H1 (cell line): ENCODE data around the gene ANAPC15. TPM values are rescaled to one million over a fixed set of nuclear protein-coding genes. Genes with fewer than 3 reads are reported as not detected.

ENCODE experiments used
- CTCF ChIA-PET: fragments of 300-600 bp; sonication (Branson Sonifier 250); formaldehyde crosslinking; loops from one replicate; lab custom pipeline; 2021; ENCODE audit not compliant: partially characterized antibody; lab: Charles Lee
- POLR2A ChIA-PET: fragments of 300-600 bp; sonication (Branson Sonifier 250); formaldehyde crosslinking; loops from one replicate; lab custom pipeline; 2021; ENCODE audit warnings: inconsistent platforms; ENCODE audit not compliant: partially characterized antibody; lab: Charles Lee
- DNase-seq, 2 experiments: peaks; one replicate each; pipeline versions ENCODE4 v3.0.0 to v3.0.0-alpha.2; 2010 to 2022; ENCODE audit warnings: low spot score in 2 of 2, low read depth in 1 of 2, mixed read lengths in 1 of 2
- FAIRE-seq: peaks from 2 replicates; lab custom pipeline; 2011; peaks lifted over from hg19 to GRCh38; lab: Jason Lieb, UNC
- H2AFZ ChIP-seq: 2 replicates; pipeline ENCODE4 v1.8.1; 2012; ENCODE audit warnings: low read length, inconsistent platforms
- H2AK5ac ChIP-seq: 2 replicates; pipeline ENCODE4 v1.6.1; 2013; ENCODE audit warnings: low read depth, low read length
- H2BK120ac ChIP-seq: replicated peaks from 2 replicates; pipeline ENCODE3; 2013; ENCODE audit warnings: low read depth, low read length, inconsistent platforms
- H2BK12ac ChIP-seq: 2 replicates; pipeline ENCODE4 v1.6.1; 2013; ENCODE audit warnings: low read depth, low read length
- H2BK15ac ChIP-seq: 2 replicates; pipeline ENCODE4 v1.6.1; 2013; ENCODE audit warnings: low read length
- H2BK20ac ChIP-seq: 2 replicates; pipeline ENCODE4 v1.6.1; 2013; ENCODE audit warnings: low read length
- H2BK5ac ChIP-seq: 2 replicates; pipeline ENCODE4 v1.6.1; 2013; ENCODE audit warnings: low read depth, low read length
- H3K14ac ChIP-seq: 2 replicates; pipeline ENCODE4 v1.6.1; 2013; ENCODE audit warnings: inconsistent platforms; ENCODE audit not compliant: insufficient read length
- H3K18ac ChIP-seq: 2 replicates; pipeline ENCODE4 v1.6.1; 2013; ENCODE audit warnings: low read length; ENCODE audit errors: extremely low read depth
- H3K23ac ChIP-seq: 2 replicates; pipeline ENCODE4 v1.6.1; 2013; ENCODE audit warnings: inconsistent platforms; ENCODE audit not compliant: insufficient read length
- H3K23me2 ChIP-seq: 2 replicates; pipeline ENCODE4 v1.6.1; 2013; ENCODE audit warnings: low read depth, low read length
- H3K27ac ChIP-seq: 2 replicates; pipeline ENCODE4 v1.6.1; 2011; ENCODE audit warnings: low read depth, low read length, inconsistent platforms
- H3K27me3 ChIP-seq, 4 experiments: replicated peaks in 1 of 4; 1 replicate in 1 of 4; 2 replicates in 3 of 4; pipeline versions ENCODE4 v1.6.1 to v1.8.1; 2011 to 2013; ENCODE audit warnings: low read length in 3 of 4, mild to moderate bottlenecking in 3 of 4, inconsistent platforms in 2 of 4, mixed read lengths in 2 of 4, moderate library complexity in 1 of 4; ENCODE audit not compliant: control insufficient read depth in 3 of 4, insufficient read depth in 3 of 4; ENCODE audit errors: extremely low read depth in 1 of 4
- H3K36me3 ChIP-seq, 4 experiments: 2 replicates each; pipeline versions ENCODE4 v1.6.1 to v1.8.1; 2011 to 2013; ENCODE audit warnings: mild to moderate bottlenecking in 4 of 4, low read length in 3 of 4, moderate library complexity in 2 of 4, control low read depth in 1 of 4, inconsistent platforms in 1 of 4; ENCODE audit not compliant: insufficient read depth in 4 of 4, control insufficient read depth in 2 of 4
- H3K4ac ChIP-seq: replicated peaks from 2 replicates; pipeline ENCODE3; 2013; ENCODE audit warnings: low read length, low read depth, mixed read lengths, inconsistent platforms; ENCODE audit not compliant: insufficient read length
- H3K4me1 ChIP-seq, 4 experiments: replicated peaks in 1 of 4; 1 replicate in 1 of 4; 2 replicates in 3 of 4; pipeline versions ENCODE4 v1.6.1 to v1.8.1; 2011 to 2013; ENCODE audit warnings: low read length in 3 of 4, inconsistent platforms in 2 of 4, mixed read lengths in 1 of 4; ENCODE audit not compliant: insufficient read depth in 4 of 4, control insufficient read depth in 3 of 4
- H3K4me2 ChIP-seq, 2 experiments: 2 replicates each; pipeline versions ENCODE4 v1.6.1 to v1.8.1; 2011 to 2013; ENCODE audit warnings: low read depth in 2 of 2, low read length in 2 of 2, control low read depth in 1 of 2, inconsistent platforms in 1 of 2, mild to moderate bottlenecking in 1 of 2; ENCODE audit not compliant: insufficient read depth in 1 of 2
- H3K4me3 ChIP-seq, 4 experiments: fragments of 200-600, 300-600 bp in 1 of 4; sonication (generic), shearing (Covaris generic), sonication (Bioruptor Twin) in 1 of 4; 2 replicates each; pipeline versions ENCODE4 v1.5.1 to v1.8.1; 2011 to 2016; ENCODE audit warnings: low read length in 4 of 4, low read depth in 3 of 4, control low read depth in 2 of 4, inconsistent platforms in 2 of 4, mild to moderate bottlenecking in 2 of 4, mixed read lengths in 1 of 4, moderate library complexity in 1 of 4; ENCODE audit not compliant: insufficient read depth in 2 of 4; ENCODE audit errors: extremely low read depth in 1 of 4
- H3K56ac ChIP-seq: replicated peaks from 2 replicates; pipeline ENCODE3; 2013; ENCODE audit warnings: low read depth, mild to moderate bottlenecking, mixed read lengths, low read length, inconsistent platforms; ENCODE audit not compliant: insufficient read length
- H3K79me1 ChIP-seq: 2 replicates; pipeline ENCODE4 v1.6.1; 2013; ENCODE audit warnings: low read depth, low read length, control low read depth
- H3K79me2 ChIP-seq, 2 experiments: 2 replicates each; pipeline versions ENCODE4 v1.6.1 to v1.8.1; 2012 to 2013; ENCODE audit warnings: low read length in 2 of 2, mild to moderate bottlenecking in 2 of 2, inconsistent platforms in 1 of 2; ENCODE audit not compliant: insufficient read depth in 2 of 2, control insufficient read depth in 1 of 2
- H3K9ac ChIP-seq, 4 experiments: replicated peaks in 1 of 4; 1 replicate in 1 of 4; 2 replicates in 3 of 4; pipeline versions ENCODE4 v1.6.1 to v1.8.1; 2011 to 2013; ENCODE audit warnings: low read depth in 3 of 4, low read length in 3 of 4, control low read depth in 2 of 4, mild to moderate bottlenecking in 2 of 4, moderate library complexity in 2 of 4, inconsistent platforms in 1 of 4; ENCODE audit errors: extremely low read depth in 1 of 4
- H3K9me3 ChIP-seq, 2 experiments: 2 replicates each; pipeline versions ENCODE4 v1.6.1 to v1.8.1; 2012 to 2013; ENCODE audit warnings: mild to moderate bottlenecking in 2 of 2, moderate library complexity in 2 of 2, control low read depth in 1 of 2, inconsistent platforms in 1 of 2, low read depth in 1 of 2, low read length in 1 of 2, mixed read lengths in 1 of 2; ENCODE audit not compliant: insufficient read depth in 2 of 2
- H4K20me1 ChIP-seq, 2 experiments: replicated peaks in 1 of 2; 2 replicates each; pipeline versions ENCODE3 to v1.8.1; 2011 to 2013; ENCODE audit warnings: inconsistent platforms in 2 of 2, low read length in 2 of 2, mild to moderate bottlenecking in 1 of 2; ENCODE audit not compliant: insufficient read depth in 2 of 2, control insufficient read depth in 1 of 2
- H4K5ac ChIP-seq: 2 replicates; pipeline ENCODE4 v1.6.1; 2013; ENCODE audit warnings: low read length, low read depth, mixed read lengths, inconsistent platforms; ENCODE audit not compliant: insufficient read length
- H4K8ac ChIP-seq: 2 replicates; pipeline ENCODE4 v1.8.0; 2013; ENCODE audit warnings: mild to moderate bottlenecking, moderate library complexity, low read length, inconsistent platforms; ENCODE audit not compliant: insufficient read depth; ENCODE audit errors: extremely low read depth
- H4K91ac ChIP-seq: replicated peaks from 2 replicates; pipeline ENCODE3; 2013; ENCODE audit warnings: low read length, mixed read lengths, inconsistent platforms; ENCODE audit not compliant: insufficient read length
- RFX5 ChIP-seq: IDR thresholded peaks from 2 replicates; pipeline ENCODE4 v1.6.1; 2011; ENCODE audit warnings: low read depth, low read length, improper control_type of control experiment, borderline replicate concordance
- WGBS, 2 experiments: shearing (Covaris generic) in 1 of 2; methylation state at CpG; one replicate each; pipeline versions ENCODE4 v1.1.6 to v1.1.7; 2013 to 2015; ENCODE audit warnings: low lambda C conversion rate in 2 of 2, mixed read lengths in 2 of 2, inconsistent platforms in 1 of 2, low coverage in 1 of 2, missing lambda C conversion rate in 1 of 2; ENCODE audit not compliant: insufficient replicate concordance in 2 of 2, insufficient coverage in 1 of 2, insufficient read length in 1 of 2; ENCODE audit errors: extremely low coverage in 1 of 2, missing lambda C conversion rate in 1 of 2; 5-methylcytosine and 5-hydroxymethylcytosine counted together
- polyA plus RNA-seq, 7 experiments: library from polyadenylated mRNA; depleted of rRNA in 3 of 7; stranded (reverse) in 5 of 7; unstranded in 2 of 7; fragments of >200 nt in 5 of 7; fragments of 200-250 nt in 2 of 7; gene quantifications; 1 replicate in 5 of 7; 2 replicates in 1 of 7; 4 replicates in 1 of 7; pipeline versions ENCODE4 v1.2.1 to v1.2.3, GENCODE V29; 2011 to 2013; ENCODE audit warnings: missing spikeins in 2 of 7, mixed read lengths in 2 of 7
- total RNA-seq: library from RNA; stranded (reverse); fragmentation: NEBNext Ultra II Directional; extraction: Animal tissue kit (Norgen Biotek cat#: 25700); gene quantifications from 2 replicates; pipeline ENCODE4 v1.2.1, GENCODE V29; 2021

Gene ANAPC15
- total and polyA plus RNA-seq, 2 of the 8 experiments (the other 6 are each of a cell fraction or from before 2014, with no cell fraction given), result 66.2 to 74.9 TPM

GRCh38 chr11:72120930-72121329 is 8.4 kb upstream of the ANAPC15 start:
- POLR2A ChIA-PET, result interaction anchor here (2.2 kb wide), 1 partner anchor 8 kb away, joined by 6 read pairs; the partner anchor contains the start of gene ANAPC15
- H2BK120ac ChIP-seq, result no peak overlapping the region
- DNase-seq (no peak), FAIRE-seq (no peak)
- no peak overlapping the region for H3K18ac ChIP-seq
- H3K9ac ChIP-seq, result no peak overlapping the region
- no peak overlapping the region for H2BK12ac ChIP-seq
- no peaks in the 10 kb centered on the region for H3K79me2 ChIP-seq
- no peaks in the 10 kb centered on the region for H3K79me1 ChIP-seq
- no peaks in the 10 kb centered on the region for H3K23me2 ChIP-seq
- 0 out of 2 replicates have a peak overlapping the region, but pooled peaks have one; percentile 39 for H4K8ac ChIP-seq
- 92% methylated on average over 2 of the region's 2 CpGs; no CpG with 5 or more reads in 1 of the 2 experiments for WGBS, 2 experiments
- H3K36me3 ChIP-seq, result no peaks in the 10 kb centered on the region
- no peak overlapping the region for H3K14ac ChIP-seq
- TF ChIP-seq RFX5, result no peak
- TF ChIP-seq, all 59 proteins: peak for 0
- H2BK5ac ChIP-seq, result no peak overlapping the region
- no peak overlapping the region for H3K56ac ChIP-seq
- no peak overlapping the region for H3K4ac ChIP-seq
- peaks cover 0 to 5% of the 10 kb centered on the region in 2 experiments; a peak in 3 of 4 replicates for H3K9me3 ChIP-seq
- no peak overlapping the region for H3K23ac ChIP-seq
- H2BK15ac ChIP-seq, result no peak overlapping the region
- H2BK20ac ChIP-seq, result no peak overlapping the region
- H3K27me3 ChIP-seq, result peaks cover 0 to 7% (median 3%) of the 10 kb centered on the region in 4 experiments; a peak in 3 of 7 replicates
- H4K5ac ChIP-seq, result no peak overlapping the region
- CTCF ChIA-PET, result interaction anchor here (0.6 to 3.1 kb wide), 3 partner anchors 23 to 197 kb away, joined by 3 to 15 read pairs (median 3); no protein-coding TSS in a partner anchor
- no peaks in the 10 kb centered on the region for H4K20me1 ChIP-seq
- no peak overlapping the region for H3K4me3 ChIP-seq
- H3K4me2 ChIP-seq, result no peak overlapping the region
- no peak overlapping the region for H3K27ac ChIP-seq
- no peak overlapping the region for H2AFZ ChIP-seq
- no peaks in the 10 kb centered on the region for H3K4me1 ChIP-seq
- H4K91ac ChIP-seq, result no peak overlapping the region
- no peak overlapping the region for H2AK5ac ChIP-seq
